Occipital lobe (tissue), 2 donors: Measurements from ENCODE around the gene MPPED1. TPM values are rescaled to one million over a fixed set of nuclear protein-coding genes. Genes with fewer than 3 reads are reported as not detected.

Experiments
- DNase-seq: peaks from one replicate; lab custom pipeline; 2025; lab: John Stamatoyannopoulos, UW
- total RNA-seq: library from RNA; depleted of rRNA; stranded (reverse); fragments of >200 nt; gene quantifications from one replicate; pipeline ENCODE4 v1.2.3, GENCODE V29; 2014

Gene MPPED1
- total RNA-seq, 1 donor from 2014 or later, result 455 TPM

DNA sequence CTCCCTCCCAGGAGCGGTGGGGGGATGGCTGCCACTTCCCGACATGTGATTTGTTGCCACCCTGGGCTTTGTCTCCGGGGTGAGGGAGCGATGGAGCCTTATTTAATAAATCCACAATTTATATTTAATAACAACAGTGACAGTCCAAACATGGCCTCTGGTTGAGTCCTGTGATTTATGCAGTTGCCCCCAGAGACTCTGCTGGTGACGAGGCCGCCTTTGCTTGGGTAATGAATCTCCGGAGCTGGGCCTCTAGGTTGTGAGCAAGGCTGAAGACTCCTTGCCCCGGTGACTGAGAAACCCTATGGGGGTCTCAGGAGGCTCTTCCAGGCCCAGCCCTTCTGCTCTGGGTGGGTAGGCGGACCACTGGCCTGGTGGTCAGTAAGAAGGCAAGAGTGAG, 16.7 kb downstream of the MPPED1 start:
- no peak for DNase-seq

GRCh38 chr22:43429426-43429825, 17.6 kb downstream of the MPPED1 start:
- peak; percentile 35 for DNase-seq

- DNase-seq, result no peak
These were observed 20.2 kb downstream of the MPPED1 start for GRCh38 chr22:43431808-43432554.

DNA sequence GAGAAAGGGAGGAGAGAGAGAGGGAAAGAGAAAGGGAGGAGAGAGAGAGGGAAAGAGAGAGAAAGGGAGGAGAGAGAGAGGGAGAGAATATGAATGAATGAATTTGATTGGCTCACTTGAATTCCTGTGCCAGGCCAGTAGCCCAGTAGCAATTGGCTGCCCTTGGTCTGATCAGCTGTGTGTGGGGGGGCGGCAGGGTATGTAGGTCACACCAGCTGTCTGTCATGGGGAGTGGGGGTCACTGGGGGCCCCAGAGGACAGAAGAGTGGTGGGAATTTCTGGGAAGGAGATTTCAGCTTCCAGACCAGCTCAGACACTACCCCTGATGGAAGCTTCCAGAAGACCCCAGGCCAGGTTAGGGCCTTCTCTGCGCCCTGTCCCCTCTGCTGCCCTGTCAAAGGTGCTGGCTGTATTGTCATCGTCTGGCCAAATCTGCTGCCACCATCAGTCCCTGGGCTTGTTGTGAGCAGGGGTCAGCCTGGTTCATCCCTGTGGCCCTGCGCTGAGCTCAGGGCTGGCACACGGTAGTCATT, 21.1 kb downstream of the MPPED1 start:
- DNase-seq, result no peak

GRCh38 chr22:43433451-43434274, 21.8 kb downstream of the MPPED1 start:
- no peak for DNase-seq

GRCh38 chr22:43434275-43434927, 22.6 kb downstream of the MPPED1 start:
- DNase-seq, result no peak

GRCh38 chr22:43434928-43435311, 23.1 kb downstream of the MPPED1 start:
- DNase-seq, result no peak

DNA sequence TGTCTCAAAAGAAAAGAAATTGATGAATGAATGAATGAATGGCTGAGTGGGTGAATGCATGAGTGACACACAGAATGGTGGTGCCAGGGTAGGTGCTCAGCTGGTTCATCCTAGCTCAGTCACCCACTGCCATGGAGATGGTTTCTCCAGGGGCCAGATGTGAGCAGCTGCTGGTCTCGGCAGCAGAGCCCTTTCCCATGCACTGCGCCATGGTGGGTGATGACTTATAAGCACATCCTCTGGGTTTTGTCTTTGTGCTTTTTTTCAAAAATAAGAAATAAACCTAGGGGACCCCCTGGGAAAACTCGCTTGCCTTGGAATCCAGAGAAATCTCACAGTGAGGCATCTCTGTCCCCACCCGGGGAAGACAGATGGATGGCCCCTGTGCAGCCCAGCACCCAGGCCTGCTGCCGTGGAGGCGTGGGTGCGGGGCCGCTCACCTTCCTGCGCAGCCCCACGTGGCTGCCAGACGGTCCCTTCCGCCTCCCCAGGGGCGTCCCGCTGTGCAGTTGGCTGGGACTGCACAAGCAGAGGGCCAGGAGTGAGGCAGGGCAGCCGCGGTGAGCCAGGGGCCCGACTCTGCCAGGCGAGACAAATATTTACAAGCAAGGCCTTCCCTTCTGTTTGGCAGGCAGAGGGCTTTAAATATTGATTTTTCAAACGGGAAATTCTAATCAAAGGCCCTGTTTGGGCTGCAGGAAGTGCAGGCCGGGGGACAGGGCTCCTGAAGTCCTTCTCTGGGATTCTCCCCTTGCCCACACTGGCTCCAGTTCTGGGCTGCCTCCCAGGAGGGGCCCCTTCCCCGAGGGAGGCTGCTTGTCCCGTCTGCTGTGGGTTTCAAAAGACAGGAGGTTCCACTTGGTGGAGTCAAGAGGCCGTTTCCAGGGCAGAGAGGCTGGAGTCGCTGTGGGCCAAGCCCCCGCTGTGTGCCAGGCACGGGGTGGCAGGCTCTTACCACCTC, 24.3 kb downstream of the MPPED1 start:
- DNase-seq, result no peak

DNA sequence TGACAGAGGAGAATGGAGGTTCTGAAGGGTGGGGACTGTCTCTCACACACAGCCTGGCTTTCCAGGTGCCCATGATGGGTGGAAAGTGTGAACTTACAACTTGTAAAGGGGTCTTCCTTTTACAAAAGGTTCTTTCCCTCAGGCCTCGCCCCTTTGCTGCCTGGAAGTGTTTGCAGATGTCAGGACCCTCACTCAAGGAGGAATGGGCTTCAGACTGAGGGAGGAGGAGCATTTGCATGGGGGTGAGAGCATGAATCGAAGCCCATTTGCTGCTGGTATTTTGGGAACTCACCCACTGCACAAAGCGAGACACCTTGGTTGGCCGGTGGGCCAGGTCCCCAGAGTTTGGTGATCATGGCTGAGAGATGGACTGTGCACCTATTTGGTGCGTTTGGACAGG, 25.1 kb downstream of the MPPED1 start:
- no peak for DNase-seq

- DNase-seq, result no peak
These were observed 26.2 kb downstream of the MPPED1 start for GRCh38 chr22:43437871-43438475.

- DNase-seq, result no peak
These were observed 27.0 kb downstream of the MPPED1 start for GRCh38 chr22:43438666-43439347.

- DNase-seq, result no peak
These were observed 27.7 kb downstream of the MPPED1 start for GRCh38 chr22:43439368-43440103.

- DNase-seq, result no peak
These were observed 28.2 kb downstream of the MPPED1 start for GRCh38 chr22:43440104-43440387.

DNA sequence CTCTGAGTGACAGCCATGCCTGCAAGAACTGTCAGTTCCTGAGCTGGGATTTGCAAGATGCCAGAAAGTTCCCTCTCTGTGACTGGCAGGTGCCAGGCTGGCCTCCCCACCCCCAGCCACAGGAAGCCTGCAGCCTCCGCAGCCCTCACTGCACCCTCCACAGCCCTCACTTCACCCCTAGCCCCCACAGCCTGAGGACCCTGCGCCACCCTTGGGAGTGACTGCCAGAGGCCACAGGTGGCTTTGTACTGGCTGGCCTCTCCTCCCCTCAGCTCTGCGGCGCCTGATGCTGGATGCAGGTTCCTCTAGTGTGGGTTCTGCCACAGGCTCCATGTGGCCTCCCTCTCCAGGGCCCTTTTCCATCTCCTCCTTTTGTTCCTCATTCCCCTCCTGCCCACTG, 28.7 kb downstream of the MPPED1 start:
- DNase-seq, result no peak

DNA sequence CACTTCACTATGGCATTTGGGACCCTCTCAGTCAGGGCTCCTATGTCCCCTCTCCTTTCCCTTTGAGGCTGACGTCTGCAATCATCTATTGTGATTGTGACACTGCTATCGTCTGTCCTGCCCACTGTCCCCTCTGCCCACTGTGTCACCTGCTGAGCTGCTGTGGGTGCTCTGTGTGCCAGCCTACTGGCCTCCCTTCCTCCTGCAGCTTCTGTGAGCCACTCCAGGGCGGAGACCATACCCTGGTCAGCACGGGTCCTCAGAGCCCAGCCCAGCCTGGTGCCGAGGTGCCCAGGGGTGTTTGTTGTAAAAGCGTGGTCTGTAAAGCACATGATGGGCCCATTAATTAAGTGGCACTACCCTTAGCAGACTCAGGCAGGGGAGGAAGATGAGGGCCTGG, 29.4 kb downstream of the MPPED1 start:
- no peak for DNase-seq

- no peak for DNase-seq
These were observed 29.9 kb downstream of the MPPED1 start for GRCh38 chr22:43441751-43442150.

DNA sequence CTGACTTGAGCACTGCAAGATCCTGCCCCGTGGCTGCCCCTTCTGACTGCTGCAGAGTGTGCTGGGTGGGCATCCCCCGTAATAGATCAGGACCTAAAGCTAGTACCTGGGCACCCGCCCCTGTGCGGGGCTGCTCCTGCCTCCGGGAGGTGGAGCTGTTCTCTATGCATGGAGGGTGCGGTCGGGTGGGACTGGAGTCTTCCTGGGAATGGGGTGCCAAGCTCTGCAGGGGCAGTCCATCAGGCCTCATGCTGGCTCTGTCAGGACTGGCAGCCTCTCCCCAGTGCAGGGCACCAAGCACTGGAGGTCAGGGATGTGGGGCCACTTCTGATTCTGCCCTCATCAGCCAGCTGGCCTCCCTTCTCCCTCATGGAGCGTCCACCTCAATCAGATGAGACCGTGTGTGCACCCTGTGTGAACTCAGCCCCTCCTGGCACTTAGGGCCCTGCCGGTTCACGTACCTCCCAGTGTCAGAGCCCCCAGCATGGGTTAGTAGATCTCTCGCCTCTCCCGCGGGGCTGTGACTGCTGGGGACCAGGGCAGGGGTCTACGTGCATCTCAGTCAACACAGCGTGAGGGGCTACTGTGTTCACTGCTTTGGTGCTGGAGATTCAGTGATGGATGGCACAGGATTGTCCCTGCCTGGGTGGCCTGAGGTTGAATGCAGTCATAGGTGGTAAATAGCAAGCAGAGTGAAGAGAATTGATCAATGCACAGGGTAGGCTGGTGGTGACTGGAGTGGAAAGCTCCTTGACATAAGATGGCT, 30.8 kb downstream of the MPPED1 start:
- no peak for DNase-seq

GRCh38 chr22:43443152-43443471, 31.3 kb downstream of the MPPED1 start:
- no peak for DNase-seq
